Measurements from ENCODE around the gene EDRF1.

Gene EDRF1

DNA sequence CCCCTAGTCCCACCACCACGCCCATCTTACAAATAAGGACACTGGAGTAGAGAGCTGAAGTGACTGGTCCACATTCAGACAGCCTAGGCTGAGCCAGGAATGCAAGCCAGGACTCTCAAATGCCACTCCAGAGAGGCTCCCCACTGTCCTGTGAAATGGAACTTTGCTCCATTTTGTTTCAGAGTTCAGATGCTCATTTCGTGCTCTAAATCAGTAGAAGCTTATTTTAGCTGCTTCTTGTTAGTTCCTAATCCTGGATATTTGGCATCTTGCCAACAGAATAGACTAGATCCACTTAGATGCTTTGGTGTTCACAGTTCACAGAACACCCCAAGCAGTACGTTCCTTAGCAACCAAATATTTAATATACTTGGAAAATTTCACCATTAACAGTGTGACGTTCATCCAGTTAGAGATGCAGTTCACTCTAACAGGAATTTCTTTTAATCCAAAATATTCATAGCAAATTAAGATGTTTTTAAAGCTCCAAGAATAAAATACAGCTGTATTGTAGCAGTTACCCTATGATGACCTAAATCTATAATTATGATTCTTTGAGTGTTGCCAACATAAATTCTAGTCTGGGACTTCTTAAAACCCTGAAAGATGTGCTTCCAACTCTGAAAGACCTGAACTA, 48.8 kb downstream of the EDRF1 start:
- no peak for DNase-seq

- no peak for DNase-seq
Measured at GRCh38 chr10:125769175-125769574, 49.7 kb downstream of the EDRF1 start.

GRCh38 chr10:125770844-125771243, 51.3 kb downstream of the EDRF1 start:
- no peak for DNase-seq

DNA sequence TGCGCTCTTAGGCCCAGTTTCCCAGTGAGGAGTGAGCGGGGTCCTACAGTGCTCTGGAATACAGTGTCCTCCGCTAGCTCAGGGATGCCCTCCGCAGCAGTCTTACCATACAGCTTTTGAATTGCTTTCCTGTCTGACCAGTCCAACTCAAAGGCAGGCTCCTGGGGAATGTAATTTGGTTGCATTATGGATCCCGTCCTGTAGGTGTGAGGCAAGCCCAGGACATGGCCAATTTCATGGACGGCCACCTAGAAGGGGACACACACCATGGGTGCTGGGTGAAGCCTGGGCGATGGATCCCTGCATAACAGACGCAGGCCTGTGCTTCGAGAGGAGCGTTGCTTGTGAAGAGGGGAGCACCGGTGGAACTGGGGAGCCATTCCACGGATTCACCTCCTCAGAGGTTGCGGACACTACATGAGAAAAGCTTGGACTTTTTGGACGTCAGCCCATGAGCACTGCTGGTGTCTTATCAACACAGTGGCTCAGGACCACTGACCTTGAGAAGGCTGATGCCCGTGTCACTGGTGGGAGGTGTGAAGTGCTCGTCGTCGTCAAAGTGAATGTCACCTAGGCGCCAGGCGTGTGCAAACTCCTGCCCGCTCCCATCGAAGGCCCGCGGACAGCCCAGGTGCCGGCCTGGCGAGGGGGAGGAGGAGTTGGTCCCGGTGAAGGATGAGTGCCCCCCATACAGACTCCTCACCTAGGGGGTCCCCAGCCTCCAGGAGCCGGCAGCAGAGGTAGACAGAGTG, 52.8 kb downstream of the EDRF1 start:
- DNase-seq = no peak

DNA sequence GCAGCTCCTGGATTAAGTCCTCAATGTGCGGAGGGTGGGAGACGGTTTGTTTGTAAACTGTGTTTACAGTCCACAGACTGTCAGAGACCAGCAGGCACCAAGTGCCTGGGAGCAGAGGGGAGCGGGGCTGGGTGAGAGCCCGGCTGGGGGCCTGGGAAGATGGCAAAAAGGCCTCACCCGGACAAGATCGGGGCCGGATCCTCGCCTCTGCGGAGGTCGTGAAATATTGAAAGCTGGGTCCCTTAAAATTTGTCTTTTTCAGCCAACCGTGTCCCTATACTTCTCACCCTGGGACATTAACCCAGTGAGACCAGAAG, 53.3 kb downstream of the EDRF1 start:
- DNase-seq = no peak

DNA sequence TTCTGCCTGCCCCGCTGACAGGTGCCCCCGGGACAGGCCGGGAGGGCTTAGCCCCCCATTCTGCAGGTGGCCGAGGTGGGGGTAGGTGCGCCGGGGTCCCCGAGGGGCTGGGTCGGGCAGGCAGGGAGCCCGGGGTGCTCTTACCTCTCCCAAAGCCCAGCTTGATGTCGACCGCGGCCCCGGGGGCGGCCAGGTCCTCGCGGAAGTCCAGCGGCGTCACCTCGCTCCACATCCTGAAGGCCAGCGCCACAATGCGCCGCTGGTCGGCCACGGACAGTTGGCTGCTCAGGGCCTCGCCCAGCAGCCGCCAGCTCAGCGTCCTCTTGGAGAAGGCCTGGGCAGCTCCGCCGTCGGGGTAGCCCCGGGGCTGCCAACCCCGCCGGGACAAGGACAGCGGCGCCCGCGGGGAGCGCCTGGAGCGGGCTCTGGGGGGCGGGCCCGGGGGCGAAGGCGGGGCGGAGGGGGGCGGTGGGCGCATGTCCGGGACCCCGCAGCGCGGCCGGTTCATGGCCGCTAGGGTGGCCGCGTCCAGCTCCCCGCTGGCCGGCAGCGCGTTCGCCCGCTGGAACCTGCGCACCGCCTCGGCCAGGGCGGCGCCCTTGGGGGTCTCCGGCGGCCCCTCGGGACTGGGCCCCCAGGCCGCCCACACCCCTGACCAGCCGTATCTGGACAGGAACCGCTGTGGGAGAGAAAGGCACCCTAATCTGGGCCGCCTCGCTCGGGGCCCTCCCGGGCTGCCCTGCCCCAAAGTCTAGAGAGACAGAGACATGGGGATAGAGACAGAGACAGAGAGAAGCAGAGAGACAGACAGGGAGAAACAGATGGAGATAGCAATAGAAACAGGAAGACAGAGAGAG, 54.4 kb downstream of the EDRF1 start:
- no peak for DNase-seq

GRCh38 chr10:125774581-125775191, 55.2 kb downstream of the EDRF1 start:
- no peak for DNase-seq

GRCh38 chr10:125775491-125776106, 56.1 kb downstream of the EDRF1 start, which contains the start of gene MMP21:
Gene MMP21, minus strand, starts transcription at chr10:125775821. Its CDS starts 0 bp downstream, at chr10:125775821.
- DNase-seq = no peak

DNA sequence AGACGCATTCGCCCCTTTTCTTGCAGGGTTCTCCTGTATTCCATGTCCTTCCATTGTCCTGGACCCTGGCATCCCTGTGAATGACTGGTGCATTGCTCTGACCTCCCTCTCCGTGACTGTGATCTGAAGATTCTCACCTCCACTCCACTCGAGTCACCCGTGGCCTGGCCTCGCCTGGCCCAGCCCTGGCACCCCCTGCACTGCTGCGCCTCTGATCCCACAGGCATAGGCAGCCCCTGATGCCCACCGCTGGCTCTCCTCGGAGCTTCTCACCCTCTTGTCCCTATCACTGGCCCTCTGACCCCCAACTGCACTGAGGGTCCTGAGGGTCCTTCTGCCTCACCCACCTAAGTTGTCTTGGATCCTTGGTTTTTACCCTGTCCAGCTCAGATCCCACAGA, 58.3 kb downstream of the EDRF1 start:
- DNase-seq = no peak

DNA sequence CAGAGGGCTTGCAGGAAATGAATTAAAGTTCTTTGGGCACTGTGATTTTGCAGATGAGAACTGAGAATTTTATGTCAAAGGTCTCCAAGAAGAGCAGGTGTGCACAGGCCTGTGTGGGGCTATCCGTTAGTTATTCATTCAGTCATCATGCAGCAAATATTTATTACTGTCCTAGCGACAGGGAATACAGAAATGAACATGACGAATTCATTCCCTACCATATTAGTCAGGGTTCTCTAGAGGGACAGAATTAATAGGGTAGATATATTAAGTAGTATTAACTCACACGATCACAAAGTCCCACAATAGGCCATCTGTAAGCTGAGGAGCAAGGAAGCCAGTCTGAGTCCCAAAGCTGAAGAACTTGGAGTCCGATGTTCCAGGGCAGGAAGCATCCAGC, 59.0 kb downstream of the EDRF1 start:
- DNase-seq = no peak

- DNase-seq = no peak
Measured at GRCh38 chr10:125779403-125780327, 60.2 kb downstream of the EDRF1 start.

GRCh38 chr10:125781374-125781773, 61.9 kb downstream of the EDRF1 start:
- DNase-seq = no peak

GRCh38 chr10:125782054-125782453, 62.5 kb downstream of the EDRF1 start:
- DNase-seq = no peak

DNA sequence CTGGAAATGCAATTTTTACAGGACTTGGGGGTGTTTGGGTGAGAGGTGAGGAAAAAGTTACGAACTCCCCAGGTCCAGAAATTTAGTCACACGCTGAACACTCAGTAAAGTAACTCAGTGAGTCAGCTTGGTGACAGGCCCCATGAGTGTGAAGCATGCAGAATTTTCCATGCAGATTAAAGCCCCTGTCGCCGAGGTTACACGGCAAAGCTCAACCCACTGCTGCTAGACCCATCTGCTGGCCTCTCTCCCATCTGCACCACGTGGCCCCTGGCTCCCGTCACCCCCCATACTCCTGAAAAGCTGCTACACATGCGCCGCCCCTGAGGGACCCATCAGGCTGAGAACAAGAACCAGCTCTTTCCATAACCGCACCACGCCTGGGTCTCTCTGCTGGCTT, 63.1 kb downstream of the EDRF1 start:
- no peak for DNase-seq

GRCh38 chr10:125783408-125783807, 63.9 kb downstream of the EDRF1 start:
- DNase-seq = no peak

- no peak for DNase-seq
Measured at GRCh38 chr10:125783957-125784356, 64.4 kb downstream of the EDRF1 start.

GRCh38 chr10:125785791-125786190, 66.3 kb downstream of the EDRF1 start:
- no peak for DNase-seq

- no peak for DNase-seq
Measured at GRCh38 chr10:125788156-125789034, 68.9 kb downstream of the EDRF1 start.

DNA sequence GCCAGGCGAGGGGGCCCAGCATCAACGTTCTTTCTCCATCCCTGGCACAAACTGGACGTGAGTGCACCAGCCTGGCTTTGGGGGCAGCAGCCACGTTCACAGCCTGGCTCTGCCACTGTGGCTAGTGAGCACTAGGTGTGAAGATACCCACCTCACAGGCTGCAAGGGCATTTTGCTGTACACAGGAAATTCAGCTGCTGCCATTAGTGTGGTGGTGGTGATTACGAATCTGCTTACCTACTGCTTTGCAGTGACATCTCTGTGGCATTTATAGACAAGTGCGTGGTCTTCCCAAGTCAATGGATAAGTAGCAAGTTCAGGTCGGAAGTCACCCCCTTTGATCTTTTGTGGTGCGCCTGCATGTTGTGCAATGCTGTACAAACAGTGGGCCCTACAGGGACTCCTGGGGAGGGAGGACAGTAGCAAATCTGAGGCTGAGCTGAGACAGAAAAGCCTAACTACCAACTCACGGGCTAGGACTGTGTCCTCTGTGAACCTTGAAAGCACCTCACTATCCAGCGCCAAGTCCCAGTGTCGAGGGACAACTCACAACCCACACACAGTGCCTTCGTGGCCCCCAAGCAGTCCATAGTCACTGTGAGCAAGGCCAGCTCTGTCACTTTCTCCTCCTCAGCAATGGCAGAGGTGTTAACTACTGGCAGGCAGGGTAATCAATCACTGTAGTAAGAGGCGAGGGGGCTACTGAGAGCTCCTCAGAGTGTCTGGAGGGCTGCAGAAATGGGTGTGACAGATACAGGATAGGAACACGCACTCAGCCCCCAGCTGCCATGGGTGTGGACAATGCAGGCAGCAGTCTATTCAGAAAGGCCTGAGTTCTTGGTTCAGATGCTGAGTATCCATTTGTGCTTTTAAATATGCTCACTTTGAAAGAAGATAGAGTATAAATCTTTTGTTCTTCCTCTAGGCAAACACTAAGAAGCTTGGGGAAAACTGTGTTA, 73.1 kb downstream of the EDRF1 start:
- no peak for DNase-seq

DNA sequence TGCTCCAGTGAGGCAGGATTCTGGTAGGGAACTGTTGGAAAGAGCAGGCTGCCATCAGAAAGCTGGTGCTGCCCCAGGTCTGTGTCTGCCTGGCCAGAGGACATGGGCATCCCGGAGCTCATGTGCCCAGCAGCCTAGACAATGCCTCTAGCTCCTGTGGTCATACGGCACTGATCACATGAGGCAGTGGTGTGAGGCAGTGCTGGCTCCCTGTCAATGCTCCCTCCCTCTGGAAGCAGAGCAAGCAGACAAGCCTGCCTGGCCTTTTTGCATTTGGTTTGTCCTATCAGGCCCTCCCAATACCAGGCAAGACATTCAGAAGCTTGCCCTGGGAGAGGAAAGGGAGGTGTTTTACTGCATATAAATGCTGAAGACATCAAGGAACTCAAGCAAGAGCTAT, 75.6 kb downstream of the EDRF1 start:
- DNase-seq = no peak
